Loucy (cell line): ENCODE measurements around the gene ZNF598.

Source experiments
- H2AFZ ChIP-seq: fragments of 200-600 bp; sonication (generic); 2 replicates; pipeline ENCODE4 v1.6.0; 2016; ENCODE audit warnings: antibody characterized with exemption, mild to moderate bottlenecking, low read length, moderate library complexity
- H3F3A ChIP-seq: fragments of 200-600 bp; 2 replicates; pipeline ENCODE4 v1.6.0; 2016; ENCODE audit warnings: antibody characterized with exemption, low read depth, mild to moderate bottlenecking
- H3K27me3 ChIP-seq: fragments of 200-600 bp; sonication (generic); 2 replicates; pipeline ENCODE4 v1.6.1; 2014; ENCODE audit warnings: low read length, mild to moderate bottlenecking; ENCODE audit not compliant: insufficient read depth, poor library complexity, severe bottlenecking
- H3K36me3 ChIP-seq: fragments of 200-600 bp; sonication (generic); 2 replicates; pipeline ENCODE4 v1.6.1; 2016; ENCODE audit warnings: low read length; ENCODE audit not compliant: insufficient read depth
- H3K4me1 ChIP-seq: fragments of 200-600 bp; sonication (generic); 2 replicates; pipeline ENCODE4 v1.5.1; 2014; ENCODE audit warnings: low read length, mild to moderate bottlenecking; ENCODE audit not compliant: insufficient read depth, poor library complexity, severe bottlenecking
- H3K4me2 ChIP-seq: fragments of 200-600 bp; sonication (generic); 2 replicates; pipeline ENCODE4 v1.6.0; 2014; ENCODE audit warnings: antibody characterized with exemption, low read length, low read depth, mild to moderate bottlenecking; ENCODE audit not compliant: poor library complexity, severe bottlenecking
- H3K4me3 ChIP-seq: fragments of 200-600 bp; sonication (generic); 2 replicates; pipeline ENCODE4 v1.5.1; 2014; ENCODE audit warnings: low read length, mild to moderate bottlenecking, mixed read lengths; ENCODE audit not compliant: poor library complexity, severe bottlenecking
- H3K79me2 ChIP-seq: fragments of 200-600 bp; sonication (generic); 2 replicates; pipeline ENCODE4 v1.6.1; 2014; ENCODE audit warnings: low read length; ENCODE audit not compliant: insufficient read depth
- H3K9ac ChIP-seq: fragments of 200-600 bp; sonication (generic); 2 replicates; pipeline ENCODE4 v1.6.0; 2014; ENCODE audit warnings: mild to moderate bottlenecking, low read depth, low read length, moderate library complexity; ENCODE audit not compliant: poor library complexity, severe bottlenecking
- H3K9me2 ChIP-seq: fragments of 200-600 bp; sonication (generic); replicated peaks from 2 replicates; pipeline ENCODE4 v1.6.1; 2016; ENCODE audit warnings: low read depth, low read length, mixed read lengths
- H3K9me3 ChIP-seq: fragments of 200-600 bp; sonication (generic); 2 replicates; pipeline ENCODE4 v1.6.1; 2014; ENCODE audit warnings: mild to moderate bottlenecking, antibody characterized with exemption, low read length, low read depth; ENCODE audit not compliant: insufficient read depth
- H4K20me1 ChIP-seq: fragments of 200-600 bp; sonication (generic); 2 replicates; pipeline ENCODE4 v1.6.0; 2014; ENCODE audit warnings: antibody characterized with exemption, low read length, mild to moderate bottlenecking; ENCODE audit not compliant: insufficient read depth, poor library complexity, severe bottlenecking
- EZH2phosphoT487 ChIP-seq: fragments of 200-600 bp; IDR thresholded peaks from 2 replicates; pipeline ENCODE4 v1.6.1; 2018; ENCODE audit warnings: antibody characterized with exemption, mild to moderate bottlenecking, moderate library complexity, borderline replicate concordance
- TF ChIP-seq, protein P1 (sequence below): fragments of 200-600 bp; sonication (generic); conservative IDR thresholded peaks from 2 replicates; pipeline ENCODE4 v1.5.1; 2014; ENCODE audit warnings: mild to moderate bottlenecking, antibody characterized with exemption, low read length

Gene ZNF598

DNA sequence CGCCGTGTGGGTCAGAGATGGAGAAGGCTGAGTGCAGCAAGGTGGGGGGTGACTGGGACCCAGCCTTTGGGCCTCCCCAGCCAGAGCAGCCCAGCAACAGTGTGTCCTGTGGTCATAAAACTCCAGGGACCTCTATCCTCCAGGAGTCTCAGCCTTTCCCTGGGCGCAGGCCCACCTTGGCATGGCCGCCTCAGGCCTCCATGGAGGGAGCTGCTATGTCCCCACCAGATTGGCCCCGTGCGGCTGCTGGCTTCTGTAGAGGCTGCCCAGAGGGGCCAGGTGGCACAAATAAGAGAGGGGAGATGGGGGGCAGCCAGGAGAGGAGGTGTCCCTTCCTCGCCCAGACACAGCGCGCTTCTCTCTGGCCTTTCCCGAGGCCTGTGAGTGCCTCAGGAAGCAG lies 22.4 kb downstream of the ZNF598 start:
- Histone ChIP-seq H2AFZ (no peak overlapping the region), H3K36me3 (no peaks in the 10 kb centered on the region; the same call in 1 of the 2 replicates), H3K9me3 (no peaks in the 10 kb centered on the region), H3F3A (no peaks in the 10 kb centered on the region), H3K4me1 (no peaks in the 10 kb centered on the region), H4K20me1 (no peaks in the 10 kb centered on the region), H3K4me2 (no peak overlapping the region), H3K4me3 (no peak overlapping the region), H3K9me2 (no peaks in the 10 kb centered on the region), H3K27me3 (no peaks in the 10 kb centered on the region), H3K79me2 (peaks cover 21% of the 10 kb centered on the region), H3K9ac (no peak overlapping the region)
- no peak for TF ChIP-seq EZH2phosphoT487
- TF ChIP-seq, protein P1, sequence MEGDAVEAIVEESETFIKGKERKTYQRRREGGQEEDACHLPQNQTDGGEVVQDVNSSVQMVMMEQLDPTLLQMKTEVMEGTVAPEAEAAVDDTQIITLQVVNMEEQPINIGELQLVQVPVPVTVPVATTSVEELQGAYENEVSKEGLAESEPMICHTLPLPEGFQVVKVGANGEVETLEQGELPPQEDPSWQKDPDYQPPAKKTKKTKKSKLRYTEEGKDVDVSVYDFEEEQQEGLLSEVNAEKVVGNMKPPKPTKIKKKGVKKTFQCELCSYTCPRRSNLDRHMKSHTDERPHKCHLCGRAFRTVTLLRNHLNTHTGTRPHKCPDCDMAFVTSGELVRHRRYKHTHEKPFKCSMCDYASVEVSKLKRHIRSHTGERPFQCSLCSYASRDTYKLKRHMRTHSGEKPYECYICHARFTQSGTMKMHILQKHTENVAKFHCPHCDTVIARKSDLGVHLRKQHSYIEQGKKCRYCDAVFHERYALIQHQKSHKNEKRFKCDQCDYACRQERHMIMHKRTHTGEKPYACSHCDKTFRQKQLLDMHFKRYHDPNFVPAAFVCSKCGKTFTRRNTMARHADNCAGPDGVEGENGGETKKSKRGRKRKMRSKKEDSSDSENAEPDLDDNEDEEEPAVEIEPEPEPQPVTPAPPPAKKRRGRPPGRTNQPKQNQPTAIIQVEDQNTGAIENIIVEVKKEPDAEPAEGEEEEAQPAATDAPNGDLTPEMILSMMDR: no peak

DNA sequence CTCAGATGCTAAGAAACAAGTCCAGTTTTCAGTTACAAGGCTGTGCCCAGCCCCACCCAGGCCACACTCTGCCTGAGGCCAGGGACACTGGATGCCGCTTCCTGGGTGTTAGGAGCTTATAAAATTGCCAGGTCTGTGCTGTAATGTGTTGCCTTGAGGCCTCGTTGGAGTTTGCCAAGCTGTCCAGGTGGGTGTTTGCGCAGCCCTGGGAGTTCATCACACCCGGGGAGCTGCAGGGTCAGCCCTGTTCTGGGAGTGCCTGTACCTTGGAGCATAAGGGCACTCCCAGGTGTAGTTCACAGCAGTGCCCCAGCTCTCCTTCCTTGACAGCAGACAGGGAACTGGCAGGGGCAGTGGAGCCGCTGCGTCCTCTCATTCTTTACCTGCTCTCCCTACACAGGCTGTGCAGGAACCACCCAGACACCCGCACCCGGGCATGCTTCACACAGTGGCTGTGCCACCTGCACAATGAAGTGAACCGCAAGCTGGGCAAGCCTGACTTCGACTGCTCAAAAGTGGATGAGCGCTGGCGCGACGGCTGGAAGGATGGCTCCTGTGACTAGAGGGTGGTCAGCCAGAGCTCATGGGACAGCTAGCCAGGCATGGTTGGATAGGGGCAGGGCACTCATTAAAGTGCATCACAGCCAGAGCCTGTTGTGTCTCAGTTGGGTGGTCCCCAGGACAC lies 24.0 kb downstream of the ZNF598 start:
- TF ChIP-seq, protein P1: no peak
- no peak for TF ChIP-seq EZH2phosphoT487
- Histone ChIP-seq H3K79me2 (peaks cover 21% of the 10 kb centered on the region), H3K9me3 (no peaks in the 10 kb centered on the region), H3K27me3 (no peaks in the 10 kb centered on the region), H3K4me3 (peak overlapping the region; percentile 87), H3F3A (no peaks in the 10 kb centered on the region), H3K9ac (peak overlapping the region; percentile 88), H2AFZ (no peak overlapping the region), H3K9me2 (no peaks in the 10 kb centered on the region), H3K4me1 (no peaks in the 10 kb centered on the region), H4K20me1 (no peaks in the 10 kb centered on the region), H3K4me2 (peak overlapping the region; percentile 89), H3K36me3 (no peaks in the 10 kb centered on the region; the same call in 1 of the 2 replicates)

DNA sequence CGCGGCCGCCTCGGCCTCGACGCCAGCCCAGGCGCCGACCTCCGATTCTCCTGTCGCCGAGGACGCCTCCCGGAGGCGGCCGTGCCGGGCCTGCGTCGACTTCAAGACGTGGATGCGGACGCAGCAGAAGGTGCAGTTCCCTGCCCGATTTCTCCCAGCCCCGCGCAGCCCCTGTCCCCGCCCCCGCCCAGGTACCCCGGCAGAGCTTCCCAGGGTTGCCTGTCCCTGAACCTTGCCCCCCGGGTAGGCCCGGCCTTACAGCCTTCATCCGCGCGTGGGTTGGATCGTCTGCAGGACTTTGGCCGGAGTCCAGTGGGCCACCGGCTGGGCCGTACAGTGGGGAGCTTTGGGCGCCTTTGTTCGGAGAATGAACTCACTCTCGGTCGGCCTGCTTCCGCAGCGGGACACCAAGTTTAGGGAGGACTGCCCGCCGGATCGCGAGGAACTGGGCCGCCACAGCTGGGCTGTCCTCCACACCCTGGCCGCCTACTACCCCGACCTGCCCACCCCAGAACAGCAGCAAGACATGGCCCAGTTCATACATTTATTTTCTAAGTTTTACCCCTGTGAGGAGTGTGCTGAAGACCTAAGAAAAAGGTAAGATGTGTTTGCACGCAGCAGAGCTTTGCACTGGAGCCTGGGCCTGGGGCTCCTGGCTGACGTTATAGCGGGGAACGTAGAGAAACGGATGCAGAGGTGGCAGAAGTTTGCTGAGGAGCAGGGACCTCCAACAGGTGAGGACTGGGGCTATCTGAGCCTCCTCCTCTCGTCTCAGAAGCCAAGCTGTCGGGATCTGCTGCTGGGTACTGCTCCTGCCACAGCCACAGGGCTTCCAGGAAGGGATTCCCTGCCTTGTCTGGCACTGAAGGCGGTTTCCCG lies 25.0 kb downstream of the ZNF598 start:
- TF ChIP-seq, protein P1: no peak
- no peak for TF ChIP-seq EZH2phosphoT487
- no peaks in the 10 kb centered on the region for H3K9me3 ChIP-seq
- H3K9ac ChIP-seq: peak overlapping the region; percentile 88
- no peaks in the 10 kb centered on the region for H3K4me1 ChIP-seq
- peak overlapping the region; percentile 87 for H3K4me3 ChIP-seq
- H3K79me2 ChIP-seq: peaks cover 21% of the 10 kb centered on the region
- no peaks in the 10 kb centered on the region for H3F3A ChIP-seq
- peak overlapping the region; percentile 89 for H3K4me2 ChIP-seq
- no peaks in the 10 kb centered on the region; the same call in 1 of the 2 replicates for H3K36me3 ChIP-seq
- no peaks in the 10 kb centered on the region for H3K9me2 ChIP-seq
- H4K20me1 ChIP-seq: no peaks in the 10 kb centered on the region
- H3K27me3 ChIP-seq: no peaks in the 10 kb centered on the region
- H2AFZ ChIP-seq: peak overlapping the region; percentile 60; the same call in 1 of the 2 replicates
